Activated CD4-positive, alpha-beta T cell treated with anti-CD3 and anti-CD28 coated beads, Interleukin-2, amount 10 ng/mL, durations not matched to agents 24 days and 14 days (primary cell): ENCODE measurements around the gene TIGD1. TPM values are rescaled to one million over a fixed set of nuclear protein-coding genes. Genes with fewer than 3 reads are reported as not detected.

Experiments used
- DNase-seq: peaks from one replicate; pipeline ENCODE4 v3.0.0; 2022
- H3K27ac Mint-ChIP-seq: one replicate; pipeline ENCODE4 v1.8.0; 2022; ENCODE audit warnings: mild to moderate bottlenecking, mixed read lengths
- H3K27me3 Mint-ChIP-seq: one replicate; pipeline ENCODE4 v1.8.0; 2022; ENCODE audit warnings: mixed read lengths
- H3K36me3 Mint-ChIP-seq: one replicate; pipeline ENCODE4 v1.8.0; 2022; ENCODE audit warnings: low read depth, mild to moderate bottlenecking, mixed read lengths
- H3K4me1 Mint-ChIP-seq: one replicate; pipeline ENCODE4 v1.8.0; 2021; ENCODE audit warnings: mixed read lengths
- H3K4me3 Mint-ChIP-seq: one replicate; pipeline ENCODE4 v1.8.0; 2022; ENCODE audit warnings: mild to moderate bottlenecking, moderate library complexity, mixed read lengths
- H3K9me3 Mint-ChIP-seq: one replicate; pipeline ENCODE4 v1.8.0; 2021; ENCODE audit warnings: mixed read lengths
- intact Hi-C: fragments of 100-400 bp; cut with micrococcal nuclease; formaldehyde crosslinking; loops from one replicate; pipeline ENCODE4 v1.15.1; 2023
- total RNA-seq: library from RNA; stranded (reverse); gene quantifications from 2 replicates; pipeline ENCODE4 v1.2.3, GENCODE V29; 2022

Gene TIGD1
- total RNA-seq, 1 donor from 2014 or later = 8.5 TPM

DNA sequence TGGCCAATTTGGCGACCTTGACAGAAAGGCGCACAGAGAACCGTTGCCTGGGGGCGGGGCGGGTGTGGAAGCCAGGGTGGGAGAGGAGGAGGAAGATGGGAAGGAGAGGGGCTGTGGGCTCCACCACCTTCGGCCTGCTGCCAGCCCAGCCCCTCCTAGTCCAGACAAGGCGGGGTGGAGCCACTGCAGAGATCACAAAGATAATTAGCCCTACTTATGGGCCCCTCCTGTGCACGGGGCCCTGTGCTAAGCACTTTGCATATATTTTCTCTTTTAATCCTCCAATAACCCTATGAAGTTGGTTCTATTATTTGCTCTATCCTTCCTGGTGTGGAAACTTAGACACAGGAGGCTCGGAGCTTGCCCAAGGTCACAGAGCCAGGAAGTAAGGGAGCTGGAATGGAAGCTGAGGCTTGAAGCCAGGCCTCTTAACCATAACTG is 49.0 kb downstream of the TIGD1 start:
- Mint-ChIP-seq H3K27me3 (peaks cover 36% of the 10 kb centered on the region), H3K27ac (no peak overlapping the region), H3K4me3 (no peak overlapping the region), H3K9me3 (no peaks in the 10 kb centered on the region), H3K36me3 (no peaks in the 10 kb centered on the region), H3K4me1 (peaks cover 9% of the 10 kb centered on the region)
- DNase-seq = no peak
- intact Hi-C loops = no loop called here

DNA sequence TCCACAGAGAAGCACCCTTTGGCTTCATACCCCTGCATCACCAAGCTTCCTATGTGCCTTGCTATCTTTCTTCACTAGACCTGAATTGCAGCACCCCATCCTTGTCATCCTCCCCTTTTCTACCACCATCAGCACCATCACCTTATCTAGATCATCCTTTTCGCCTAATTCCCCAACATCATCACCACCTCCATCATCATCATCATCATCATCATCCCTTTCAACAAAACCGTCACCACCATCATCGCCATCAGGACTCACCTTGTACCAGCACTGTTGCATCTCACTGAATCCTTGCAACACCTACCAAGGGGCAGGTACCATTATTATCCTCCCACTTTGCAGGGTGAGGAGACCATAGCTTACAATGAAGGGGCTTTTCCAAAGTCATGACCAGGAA is 51.9 kb downstream of the TIGD1 start:
- peaks cover 12% of the 10 kb centered on the region for H3K27me3 Mint-ChIP-seq
- H3K27ac Mint-ChIP-seq = no peak overlapping the region
- peaks cover 3% of the 10 kb centered on the region for H3K4me1 Mint-ChIP-seq
- DNase-seq = no peak
- intact Hi-C loops = no loop called here
- no peak overlapping the region for H3K4me3 Mint-ChIP-seq
- no peaks in the 10 kb centered on the region for H3K9me3 Mint-ChIP-seq
- no peaks in the 10 kb centered on the region for H3K36me3 Mint-ChIP-seq

Other genes starting within 250 kb of the TIGD1 start
- gene ALPP, start 171.8 kb downstream of the TIGD1 start, total RNA-seq = not detected in 2 replicates
- not detected in 2 replicates for gene ALPG, start 143.7 kb downstream of the TIGD1 start, total RNA-seq
- gene ALPI, start 94.4 kb downstream of the TIGD1 start, total RNA-seq = not detected in 2 replicates
- 0.19 TPM in 1 of 2 replicates, not detected in the other for gene ECEL1, start 62.7 kb downstream of the TIGD1 start, total RNA-seq
- gene PRSS56, start 30.2 kb downstream of the TIGD1 start, total RNA-seq = not detected in 2 replicates
- gene CHRND, start 24.4 kb downstream of the TIGD1 start, total RNA-seq = not detected in 2 replicates
- gene CHRNG, start 10.9 kb downstream of the TIGD1 start, total RNA-seq = not detected in 2 replicates
- 89.9 and 93.2 TPM in 2 replicates for gene EIF4E2, start 132 bp upstream of the TIGD1 start, total RNA-seq
- gene EFHD1, start 83.0 kb upstream of the TIGD1 start, total RNA-seq = 0.31 and 0.49 TPM in 2 replicates
- 71.9 and 72.0 TPM in 2 replicates for gene GIGYF2, start 146.8 kb upstream of the TIGD1 start, total RNA-seq
- gene KCNJ13, start 226.0 kb upstream of the TIGD1 start, total RNA-seq = not detected in 2 replicates